Activated naive CD8-positive, alpha-beta T cell treated with anti-CD3 and anti-CD28 coated beads for 36 hours (primary cell): ENCODE measurements around the gene HNRNPC. TPM values are rescaled to one million over a fixed set of nuclear protein-coding genes. Genes with fewer than 3 reads are reported as not detected.
A peak's percentile ranks its signal among the peaks of the same experiment; 100 is the strongest.
"Not testable (repeated sequence)": the region's sequence is repeated elsewhere in the genome, so short reads cannot be mapped to it uniquely, and the experiment has no call there.

Experiments
- DNase-seq: peaks from one replicate; pipeline ENCODE4 v3.0.0; 2021
- H3K27ac Mint-ChIP-seq: one replicate; pipeline ENCODE4 v1.8.0; 2022; ENCODE audit warnings: mild to moderate bottlenecking, moderate library complexity, mixed read lengths
- H3K27me3 Mint-ChIP-seq: one replicate; pipeline ENCODE4 v1.8.0; 2022; ENCODE audit warnings: mild to moderate bottlenecking, mixed read lengths
- H3K36me3 Mint-ChIP-seq: one replicate; pipeline ENCODE4 v1.8.0; 2021; ENCODE audit warnings: mild to moderate bottlenecking, mixed read lengths
- H3K4me1 Mint-ChIP-seq: one replicate; pipeline ENCODE4 v1.8.0; 2021; ENCODE audit warnings: mixed read lengths
- H3K4me3 Mint-ChIP-seq: one replicate; pipeline ENCODE4 v1.8.0; 2022; ENCODE audit warnings: mild to moderate bottlenecking, moderate library complexity, mixed read lengths
- H3K9me3 Mint-ChIP-seq: one replicate; pipeline ENCODE4 v1.8.0; 2022; ENCODE audit warnings: mixed read lengths
- total RNA-seq, 2 experiments: library from RNA; stranded (reverse); gene quantifications; one replicate each; pipeline ENCODE4 v1.2.3, GENCODE V29; 2021

HNRNPC gene
- total RNA-seq, 2 experiments from 2014 or later, result 1,256 to 1,302 TPM

DNA sequence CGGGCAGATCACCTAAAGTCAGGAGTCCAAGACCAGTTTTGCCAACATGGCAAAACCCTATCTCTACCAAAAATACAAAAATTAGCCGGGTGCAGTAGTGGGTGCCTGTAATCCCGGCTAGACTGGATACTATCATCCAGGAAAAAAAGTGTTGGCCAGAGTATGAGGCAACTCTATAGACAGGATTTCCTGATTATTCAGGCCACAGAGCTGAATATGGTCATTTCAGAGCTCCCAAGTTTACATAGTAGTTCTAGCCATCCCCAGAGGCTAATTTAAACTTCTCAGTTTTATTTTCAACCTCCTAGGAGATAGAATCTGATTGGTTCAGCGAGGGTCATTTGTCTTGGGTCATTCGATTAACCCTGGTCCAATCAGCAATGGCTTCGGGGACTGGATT is 17.9 kb upstream of the HNRNPC start:
- Mint-ChIP-seq H3K27me3 (no peaks in the 10 kb centered on the region), H3K4me1 (no peaks in the 10 kb centered on the region), H3K27ac (no peak overlapping the region), H3K36me3 (no peaks in the 10 kb centered on the region), H3K9me3 (no peaks in the 10 kb centered on the region), H3K4me3 (no peak overlapping the region)
- DNase-seq, result no peak

DNA sequence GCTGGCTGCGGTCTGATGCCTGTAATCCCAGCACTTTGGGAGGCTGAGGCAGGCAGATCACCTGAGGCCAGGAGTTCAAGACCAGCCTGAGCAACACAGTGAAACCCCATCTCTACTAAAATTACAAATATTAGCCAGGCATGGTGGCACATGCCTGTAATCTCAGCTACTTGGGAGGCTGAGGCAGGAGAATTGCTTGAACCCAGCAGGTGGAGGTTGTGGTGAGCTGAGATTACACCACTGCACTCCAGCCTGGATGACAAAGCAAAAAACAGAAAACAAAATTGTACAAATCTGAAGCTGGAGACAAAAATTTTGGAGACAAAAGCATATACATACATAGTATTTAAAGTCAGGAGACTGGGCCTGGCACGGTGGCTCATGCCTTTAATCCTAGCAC is 17.3 kb upstream of the HNRNPC start:
- H3K27me3 Mint-ChIP-seq, H3K4me3 Mint-ChIP-seq, H3K27ac Mint-ChIP-seq, H3K9me3 Mint-ChIP-seq, H3K4me1 Mint-ChIP-seq, H3K36me3 Mint-ChIP-seq, DNase-seq: not testable (repeated sequence)

DNA sequence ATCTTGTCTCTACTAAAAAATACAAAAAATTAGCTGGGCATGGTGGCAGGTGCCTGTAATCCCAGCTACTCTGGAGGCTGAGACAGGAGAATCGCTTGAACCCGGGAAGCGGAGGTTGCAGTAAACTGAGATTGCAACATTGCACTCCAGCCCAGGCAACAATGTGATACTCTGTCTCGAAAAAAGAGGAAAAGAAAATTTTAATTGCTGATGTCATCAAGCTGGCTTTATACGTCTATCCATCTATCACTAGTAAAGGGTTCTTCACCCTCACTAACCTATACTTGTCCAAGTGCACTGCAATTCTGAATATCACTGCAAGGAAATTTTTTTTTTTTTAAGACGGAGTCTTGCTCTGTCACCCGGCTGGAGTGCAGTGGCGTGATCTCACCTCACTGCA is 12.7 kb upstream of the HNRNPC start:
- H3K36me3 Mint-ChIP-seq, H3K9me3 Mint-ChIP-seq, H3K27ac Mint-ChIP-seq, H3K4me3 Mint-ChIP-seq, H3K27me3 Mint-ChIP-seq, H3K4me1 Mint-ChIP-seq, DNase-seq: not testable (repeated sequence)

DNA sequence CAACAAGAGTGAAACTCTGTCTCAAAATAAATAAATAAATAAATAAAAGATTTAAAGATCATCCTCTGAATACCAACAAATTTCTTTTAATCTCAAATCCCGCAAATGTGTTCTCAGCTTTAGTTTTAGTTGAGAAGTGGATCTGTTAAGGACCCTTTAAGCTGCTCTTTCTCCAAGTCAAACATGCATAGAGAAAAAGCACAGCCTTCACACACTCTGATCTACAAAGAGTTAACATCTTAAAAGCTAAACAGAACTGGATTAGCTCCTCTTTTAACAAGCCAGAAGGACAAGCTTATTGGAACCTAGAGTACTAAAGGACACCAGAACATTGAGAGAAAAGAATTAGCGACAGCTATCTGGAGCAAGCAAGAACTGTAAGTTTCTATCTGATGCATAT is 10.5 kb upstream of the HNRNPC start, which contains the start of gene RPGRIP1:
RPGRIP1 (plus strand) TSS at position 301 of the 400 bp plus-strand sequence. CDS start 7,894 bp downstream, outside the sequence.
- no peaks in the 10 kb centered on the region for H3K36me3 Mint-ChIP-seq
- DNase-seq, result no peak
- no peak within 1 kb of the TSS for H3K27ac Mint-ChIP-seq
- H3K27me3 Mint-ChIP-seq, result no peaks in the 10 kb centered on the region
- H3K9me3 Mint-ChIP-seq, result no peaks in the 10 kb centered on the region
- no peak within 1 kb of the TSS for H3K4me3 Mint-ChIP-seq
- H3K4me1 Mint-ChIP-seq, result no peaks in the 10 kb centered on the region

DNA sequence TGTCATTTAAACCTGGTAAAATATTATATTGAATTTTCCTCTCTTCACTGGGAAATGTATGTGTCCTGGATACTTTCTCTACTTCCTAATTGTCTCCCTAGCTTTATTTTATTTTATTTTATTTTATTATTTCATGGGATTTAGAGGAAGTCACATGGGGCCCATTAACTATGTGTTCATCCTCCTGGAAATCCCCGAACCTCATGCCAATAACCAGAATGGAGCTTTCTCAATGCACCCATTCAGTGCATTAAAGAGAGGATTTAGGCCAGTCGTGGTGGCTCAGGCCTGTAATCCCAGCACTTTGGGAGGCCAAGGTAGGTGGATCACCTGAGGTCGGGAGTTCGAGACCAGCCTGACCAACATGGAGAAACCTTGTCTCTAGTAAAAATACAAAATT is 9.4 kb upstream of the HNRNPC start:
- Mint-ChIP-seq H3K4me1 (no peaks in the 10 kb centered on the region), H3K27ac (no peak overlapping the region), H3K36me3 (no peaks in the 10 kb centered on the region)

DNA sequence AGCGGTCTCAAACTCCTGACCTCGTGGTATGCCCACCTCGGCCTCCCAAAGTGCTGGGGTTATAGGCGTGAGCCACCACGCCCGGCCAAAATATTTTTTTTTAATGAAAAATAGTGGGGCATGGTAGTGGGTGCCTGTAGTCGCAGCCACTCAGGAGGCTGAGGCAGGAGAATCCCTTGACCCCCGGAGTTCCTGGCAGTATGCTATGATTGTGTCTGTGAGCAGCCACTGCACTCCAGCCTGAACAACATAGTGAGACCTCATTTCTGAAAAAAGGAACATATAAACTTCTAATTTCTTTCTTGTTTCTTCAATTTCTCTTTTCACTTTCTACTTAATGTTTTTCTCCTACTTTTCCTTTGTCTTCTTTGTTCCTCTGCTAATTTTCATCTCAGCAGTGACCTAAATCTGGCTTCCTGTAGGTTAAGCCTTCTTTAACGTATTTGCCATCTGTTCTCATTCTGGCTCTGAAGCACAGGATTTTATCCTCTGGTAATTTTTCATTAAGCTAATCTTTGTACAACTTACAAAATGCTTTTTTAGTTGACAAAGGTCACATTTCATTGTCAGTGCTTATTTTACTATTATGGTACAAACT is 6.1 kb upstream of the HNRNPC start:
- H3K9me3 Mint-ChIP-seq, result no peaks in the 10 kb centered on the region
- H3K4me3 Mint-ChIP-seq, result no peak overlapping the region
- H3K27ac Mint-ChIP-seq, result no peak overlapping the region
- no peaks in the 10 kb centered on the region for H3K4me1 Mint-ChIP-seq
- no peak for DNase-seq
- no peaks in the 10 kb centered on the region for H3K27me3 Mint-ChIP-seq
- no peaks in the 10 kb centered on the region for H3K36me3 Mint-ChIP-seq

More for the DNA sequence above, 9.4 kb upstream of the HNRNPC start:
- H3K27me3 Mint-ChIP-seq, result no peaks in the 10 kb centered on the region
- no peak for DNase-seq
- no peak overlapping the region for H3K4me3 Mint-ChIP-seq
- H3K9me3 Mint-ChIP-seq, result no peaks in the 10 kb centered on the region

DNA sequence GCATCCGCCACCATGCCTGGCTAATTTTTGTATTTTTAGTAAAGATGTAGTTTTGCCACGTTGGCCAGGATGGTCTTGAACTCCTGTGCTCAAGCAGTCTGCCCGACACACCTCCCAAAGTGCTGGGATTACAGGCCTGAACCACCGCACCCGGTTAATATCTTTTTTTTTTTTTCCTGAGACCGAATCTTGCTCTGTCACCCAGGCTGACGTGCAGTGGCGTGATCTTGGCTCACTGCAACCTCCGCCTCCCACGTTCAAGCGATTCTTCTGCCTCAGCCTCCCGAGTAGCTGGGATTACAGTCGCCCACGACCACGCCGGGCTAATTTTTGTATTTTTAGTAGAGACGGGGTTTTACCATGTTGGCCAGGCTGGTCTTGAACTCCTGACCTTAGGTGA is 3.4 kb upstream of the HNRNPC start:
- DNase-seq, H3K4me1 Mint-ChIP-seq, H3K4me3 Mint-ChIP-seq, H3K27ac Mint-ChIP-seq, H3K27me3 Mint-ChIP-seq, H3K9me3 Mint-ChIP-seq: not testable (repeated sequence)
- H3K36me3 Mint-ChIP-seq, result peaks cover 16% of the 10 kb centered on the region

DNA sequence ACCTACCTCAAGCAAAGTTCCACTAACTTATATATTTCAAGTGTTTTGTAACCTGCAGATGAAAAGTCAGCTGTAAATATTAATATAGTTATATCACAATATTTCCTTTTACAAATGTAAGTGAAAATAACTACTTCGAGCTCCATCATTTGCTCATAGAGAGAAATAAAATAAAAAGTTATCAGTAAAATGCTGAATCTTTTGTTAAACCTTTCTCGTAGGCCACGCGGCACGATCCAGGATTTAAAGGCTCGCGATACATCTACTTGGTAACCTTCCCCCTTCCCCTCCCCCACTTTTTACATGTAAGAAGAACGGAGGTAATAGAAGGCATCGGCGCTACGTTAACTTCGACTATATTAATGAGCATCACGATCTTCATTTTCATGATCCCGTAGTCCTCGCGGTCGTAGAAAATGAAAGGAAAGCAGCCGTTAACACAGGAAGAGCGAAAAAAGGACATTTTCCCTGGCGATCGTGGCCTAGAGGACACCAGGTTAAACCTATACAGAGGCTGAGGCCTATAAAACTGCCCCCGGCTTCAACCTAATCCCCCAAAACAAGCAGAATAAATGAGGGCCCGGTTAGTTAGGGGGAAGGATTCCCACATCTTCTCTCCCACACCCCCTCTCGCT is 508 bp downstream of the HNRNPC start:
- Mint-ChIP-seq H3K36me3 (peaks cover 54% of the 10 kb centered on the region), H3K4me1 (peaks cover 32% of the 10 kb centered on the region), H3K27me3 (no peaks in the 10 kb centered on the region), H3K27ac (peak overlapping the region; percentile 100), H3K9me3 (no peaks in the 10 kb centered on the region), H3K4me3 (peak overlapping the region; percentile 100)
- DNase-seq, result no peak

DNA sequence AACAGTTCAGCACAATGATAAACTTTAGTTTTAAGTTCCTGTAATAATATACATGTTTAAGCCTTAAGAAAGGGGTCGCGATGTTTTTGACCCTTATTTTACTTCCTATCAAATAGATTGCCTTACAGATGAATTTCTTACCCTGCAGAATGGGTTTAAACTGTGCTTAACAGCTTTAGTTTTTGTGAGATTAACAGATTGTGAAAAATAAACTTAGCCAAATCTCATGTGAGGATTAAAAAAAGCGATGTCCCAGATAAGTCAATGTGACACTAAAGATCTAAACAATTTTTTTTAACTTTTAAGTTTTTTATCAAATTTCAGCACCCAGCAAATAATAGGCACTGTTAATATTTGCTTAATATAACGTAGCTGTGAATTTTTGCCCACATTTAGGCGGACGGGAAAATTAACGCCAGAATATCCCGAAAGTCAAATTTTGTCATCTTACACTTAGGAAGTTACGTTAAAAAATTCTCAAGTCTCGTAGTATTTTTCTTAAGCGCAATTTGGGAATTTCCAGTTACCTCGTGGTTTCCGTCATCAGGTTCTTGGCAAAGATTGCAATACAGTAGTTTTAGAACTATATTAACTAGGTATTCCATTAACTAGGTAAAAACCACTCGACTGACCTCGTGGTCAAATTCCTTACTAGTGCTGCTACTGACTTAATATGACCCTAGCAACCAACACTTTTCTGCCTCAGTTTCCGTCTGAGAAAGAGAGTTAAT is 1.2 kb downstream of the HNRNPC start:
- Mint-ChIP-seq H3K36me3 (peaks cover 61% of the 10 kb centered on the region), H3K27ac (peak overlapping the region; percentile 100), H3K9me3 (no peaks in the 10 kb centered on the region), H3K4me1 (peaks cover 39% of the 10 kb centered on the region), H3K4me3 (peak overlapping the region; percentile 100), H3K27me3 (no peaks in the 10 kb centered on the region)
- no peak for DNase-seq

DNA sequence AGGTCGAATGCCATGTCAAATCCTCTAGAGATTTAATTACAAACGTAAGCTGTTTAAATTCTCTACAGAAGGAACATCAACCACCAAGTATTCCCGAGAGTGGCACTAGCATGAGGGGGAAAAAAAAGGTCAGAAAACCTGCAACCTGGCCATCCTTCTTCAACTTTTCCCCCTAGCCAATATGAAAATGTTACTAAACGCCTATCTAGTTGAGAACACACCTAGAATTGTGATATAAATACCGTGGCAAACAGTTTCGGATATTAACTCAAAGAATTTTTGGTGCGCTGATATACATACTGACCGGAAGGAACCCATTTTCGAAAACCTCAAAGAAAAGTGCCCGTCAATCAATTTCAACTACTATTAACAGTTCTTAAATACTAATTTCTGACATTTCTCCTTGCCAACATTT is 1.8 kb downstream of the HNRNPC start:
- H3K36me3 Mint-ChIP-seq, result peaks cover 66% of the 10 kb centered on the region
- peak overlapping the region; percentile 100 for H3K27ac Mint-ChIP-seq
- no peaks in the 10 kb centered on the region for H3K9me3 Mint-ChIP-seq
- no peaks in the 10 kb centered on the region for H3K27me3 Mint-ChIP-seq
- H3K4me1 Mint-ChIP-seq, result peaks cover 44% of the 10 kb centered on the region
- H3K4me3 Mint-ChIP-seq, result peak overlapping the region; percentile 100
- no peak for DNase-seq

DNA sequence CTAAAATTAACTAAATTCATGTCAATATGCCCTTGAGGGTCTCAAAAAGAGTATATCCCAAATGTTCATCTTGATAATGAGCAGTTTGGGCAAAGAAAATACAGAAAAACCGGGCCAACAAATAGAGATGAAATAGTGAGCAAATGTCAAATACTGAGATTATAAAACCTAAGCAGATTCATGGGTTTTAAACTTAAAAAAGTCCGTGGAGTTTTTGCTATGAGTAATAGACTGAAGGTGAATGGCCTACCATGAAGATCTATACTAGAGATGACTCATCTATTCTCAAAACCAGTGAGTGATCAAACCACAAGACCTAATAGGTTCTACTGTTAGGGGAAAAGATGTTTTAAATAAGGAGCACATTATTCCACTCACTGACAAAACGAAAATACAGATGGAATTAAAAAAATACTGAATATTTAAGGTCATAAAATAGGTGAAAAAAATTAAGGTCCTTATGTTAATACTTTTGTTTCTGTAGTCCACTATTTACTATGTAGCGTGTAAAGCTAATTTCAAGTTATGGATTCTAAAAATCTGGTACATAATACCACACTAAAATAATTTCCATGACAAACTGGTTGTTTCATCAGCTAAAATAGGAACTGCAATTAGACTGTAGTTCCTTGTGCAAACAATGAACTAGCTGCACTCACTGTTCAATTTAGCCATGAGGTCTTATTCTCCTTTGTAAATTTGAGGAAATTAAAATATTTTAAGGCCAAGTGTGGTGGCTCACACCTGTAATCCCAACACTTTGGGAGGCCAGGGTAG is 5.0 kb downstream of the HNRNPC start:
- H3K9me3 Mint-ChIP-seq, result no peaks in the 10 kb centered on the region
- H3K36me3 Mint-ChIP-seq, result peaks cover 91% of the 10 kb centered on the region
- DNase-seq, result no peak
- peak overlapping the region; percentile 100 for H3K27ac Mint-ChIP-seq
- peaks cover 60% of the 10 kb centered on the region for H3K4me1 Mint-ChIP-seq
- peak overlapping the region; percentile 100 for H3K4me3 Mint-ChIP-seq
- no peaks in the 10 kb centered on the region for H3K27me3 Mint-ChIP-seq

DNA sequence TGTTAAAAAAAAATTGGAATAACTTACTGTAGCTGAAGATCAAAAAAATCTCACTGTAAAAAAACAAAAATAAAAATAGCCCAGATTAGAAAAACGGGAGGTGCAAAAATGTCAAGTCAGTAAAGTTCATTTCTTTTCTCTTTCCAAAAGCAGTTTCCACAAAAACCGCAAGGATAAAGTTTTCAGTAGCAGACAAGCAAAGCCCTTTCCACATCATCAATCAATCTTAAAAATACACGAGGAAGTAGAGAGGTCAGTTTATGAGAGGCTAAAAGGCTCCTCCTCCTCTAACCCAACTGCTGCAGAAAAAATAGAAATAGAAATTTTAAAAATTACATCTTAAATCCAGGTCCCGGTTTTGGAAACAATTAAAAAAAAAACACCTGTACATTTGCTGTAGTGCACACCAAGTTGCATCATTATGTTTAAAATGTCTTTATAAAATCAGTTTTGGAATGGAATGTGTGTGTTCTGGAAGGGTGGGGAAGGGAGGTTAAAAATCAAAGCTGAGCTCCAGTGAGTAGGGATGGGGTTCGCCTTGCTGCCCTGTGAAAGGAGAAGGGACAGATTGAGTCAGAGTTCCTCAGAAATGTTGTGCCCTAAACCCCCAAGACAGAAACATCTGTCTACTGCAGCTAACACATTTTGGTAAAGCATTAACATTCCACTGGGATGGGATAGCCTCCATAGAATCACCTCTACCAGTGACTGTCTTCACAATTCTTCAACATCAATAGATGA is 5.8 kb downstream of the HNRNPC start:
- Mint-ChIP-seq H3K27me3 (no peaks in the 10 kb centered on the region), H3K9me3 (no peaks in the 10 kb centered on the region), H3K4me1 (peaks cover 68% of the 10 kb centered on the region), H3K4me3 (peak overlapping the region; percentile 100), H3K27ac (peak overlapping the region; percentile 100), H3K36me3 (peaks cover 92% of the 10 kb centered on the region)
- DNase-seq, result no peak

DNA sequence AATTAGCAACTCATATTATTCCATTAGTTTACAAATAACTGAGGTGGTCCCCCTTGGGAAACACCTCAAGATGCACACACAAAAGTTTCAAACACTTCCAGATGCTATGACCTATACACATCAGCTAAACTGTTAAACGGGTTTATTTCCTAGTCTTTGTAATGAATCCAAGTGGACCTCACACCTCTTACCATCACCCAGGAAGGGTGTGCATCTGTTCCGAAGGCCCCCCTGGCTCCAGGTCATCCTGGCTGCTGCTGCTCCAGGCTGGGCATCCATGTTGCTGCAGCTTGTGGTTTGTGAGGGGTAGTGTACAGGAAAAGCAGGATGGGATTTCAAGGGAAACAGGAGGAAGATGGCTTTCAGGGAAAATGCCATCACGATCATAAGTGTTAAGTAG is 6.8 kb downstream of the HNRNPC start:
- Mint-ChIP-seq H3K4me3 (peak overlapping the region; percentile 100), H3K4me1 (peaks cover 77% of the 10 kb centered on the region), H3K9me3 (no peaks in the 10 kb centered on the region), H3K27me3 (no peaks in the 10 kb centered on the region), H3K27ac (peak overlapping the region; percentile 100), H3K36me3 (peaks cover 90% of the 10 kb centered on the region)
- no peak for DNase-seq

DNA sequence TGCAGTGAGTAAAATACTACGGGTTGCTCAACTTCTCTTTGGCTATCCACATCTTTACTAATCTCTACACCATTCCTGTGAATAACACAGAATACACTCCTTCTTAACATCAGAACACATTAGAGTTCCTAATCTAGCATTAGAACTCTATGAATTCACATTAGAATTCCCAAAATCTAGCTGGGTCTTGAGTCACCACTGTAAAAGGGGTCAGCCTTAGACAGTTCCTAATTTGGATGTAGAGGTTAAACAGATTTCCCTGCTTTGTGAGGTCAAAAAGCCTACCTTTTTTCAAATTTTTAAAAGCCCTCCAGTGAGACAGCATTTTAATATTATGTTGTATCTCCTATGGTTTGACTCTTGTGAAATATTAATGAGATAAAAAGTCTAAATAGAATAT is 7.4 kb downstream of the HNRNPC start:
- Mint-ChIP-seq H3K27me3 (no peaks in the 10 kb centered on the region), H3K27ac (peak overlapping the region; percentile 100), H3K9me3 (no peaks in the 10 kb centered on the region), H3K36me3 (peaks cover 90% of the 10 kb centered on the region), H3K4me1 (peaks cover 83% of the 10 kb centered on the region), H3K4me3 (peak overlapping the region; percentile 100)
- no peak for DNase-seq
